Measurements from ENCODE around the gene DOK7. TPM values are rescaled to one million over a fixed set of nuclear protein-coding genes. Genes with fewer than 3 reads are reported as not detected.

Gene DOK7
- total and polyA plus RNA-seq, 2 of the 4 experiments (the other 2 are of a cell fraction): not detected

GRCh38 chr4:3468804-3469203 is 5.7 kb downstream of the DOK7 start:
- no peak overlapping the region for H3K56ac ChIP-seq (ENCODE audit: extremely low read depth, insufficient read depth, low read length)
- no peak overlapping the region for H3K4me3 ChIP-seq (ENCODE audit: insufficient read depth, low read depth, low read length)
- no peak overlapping the region for H3K4ac ChIP-seq (ENCODE audit: low read depth, low read length)
- BruUV-seq (replicated peaks): no TSS peak
- 0 out of 2 replicates have a peak, but pooled peaks cover 8% of the 10 kb centered on the region for H4K20me1 ChIP-seq (ENCODE audit: insufficient read depth, low read length)
- ChIA-PET CTCF (no interaction called here), POLR2A (ENCODE audit: unreplicated experiment) (no interaction called here)
- no peak overlapping the region for H3K9ac ChIP-seq (ENCODE audit: low read depth, low read length)
- no peak overlapping the region for H2AK9ac ChIP-seq (replicated peaks; ENCODE audit: low read depth, low read length, poor library complexity)
- ATAC-seq (ENCODE audit: low read depth) (no peak), DNase-seq (no peak)
- no peak overlapping the region for H3K4me2 ChIP-seq (ENCODE audit: low read depth, low read length)
- no peak overlapping the region for H2BK15ac ChIP-seq (ENCODE audit: low read depth, low read length)
- H3K4me1 ChIP-seq (ENCODE audit: control insufficient read depth, insufficient read depth, low read length): no peaks in the 10 kb centered on the region
- 93% methylated on average over 9 of the region's 11 CpGs; no CpG with 5 or more reads in 1 of the 2 experiments for WGBS, 2 experiments (ENCODE audit: extremely low coverage in 2 of 2, insufficient read length in 1 of 2)
- H2AFZ ChIP-seq (replicated peaks; ENCODE audit: low read length, poor library complexity): peak overlapping the region; percentile 33
- H2BK5ac ChIP-seq (ENCODE audit: low read depth, low read length, poor library complexity, severe bottlenecking): peak overlapping the region; percentile 38
- H3K18ac ChIP-seq (ENCODE audit: low read depth, low read length): no peak overlapping the region
- no peak overlapping the region for H4K8ac ChIP-seq (ENCODE audit: low read depth in 2 of 2, low read length in 2 of 2)
- no peak overlapping the region for H3K14ac ChIP-seq (replicated peaks; ENCODE audit: low read depth, low read length)
- no peak overlapping the region for H4K5ac ChIP-seq (ENCODE audit: low read depth, low read length)
- H3K9me3 ChIP-seq (ENCODE audit: control insufficient read depth, insufficient read depth, low read length): no peaks in the 10 kb centered on the region
- TF ChIP-seq CHD1 (IDR thresholded peaks at IDR 0.05; ENCODE audit: low read depth, low read length): no peak
- in situ Hi-C loops (cut with MboI; ENCODE audit: low sequenced_read_pairs): no loop called here
- 0 out of 2 replicates have a peak, but pooled peaks cover 5% of the 10 kb centered on the region for H3K9me1 ChIP-seq (ENCODE audit: insufficient read depth, low read length)
- no peak overlapping the region for H2BK120ac ChIP-seq (ENCODE audit: low read depth, low read length)
- no peak overlapping the region for H2AK5ac ChIP-seq (ENCODE audit: low read depth, low read length)
- no peak overlapping the region for H4K91ac ChIP-seq (ENCODE audit: insufficient read depth, low read depth, low read length)
- intact Hi-C loops (cut with micrococcal nuclease): no loop called here
- H2BK20ac ChIP-seq (ENCODE audit: low read depth, low read length): no peak overlapping the region
- H3K27me3 ChIP-seq (ENCODE audit: control insufficient read depth, insufficient read depth, low read length): peaks cover 39% of the 10 kb centered on the region
- H3K79me1 ChIP-seq (ENCODE audit: low read depth in 1 of 2, low read length in 2 of 2): no peaks in the 10 kb centered on the region
- no peak overlapping the region for H3K27ac ChIP-seq (ENCODE audit: insufficient read depth, low read length)
- H3K23ac ChIP-seq (ENCODE audit: low read depth, low read length): no peak overlapping the region
- H3K36me3 ChIP-seq (ENCODE audit: control insufficient read depth, insufficient read depth, low read length): no peaks in the 10 kb centered on the region
- dilution Hi-C loops (cut with HindIII; ENCODE audit: low sequenced_read_pairs, unreplicated experiment): no loop called here
